ENCODE measurements around the gene ILF3.

Gene ILF3

GRCh38 chr19:10712754-10713153 lies 58.6 kb downstream of the ILF3 start:
- H3K27me3 ChIP-seq (replicated peaks), result no peaks in the 10 kb centered on the region
- DNase-seq, result no peak
- no peak for TF ChIP-seq CTCF (IDR thresholded peaks at IDR 0.05; ENCODE audit: low read depth, low read length, missing control alignments)
- H3K27ac ChIP-seq, result no peak overlapping the region
- in situ Hi-C loops (cut with HindIII; ENCODE audit: low pct_ligation_motif_present, low sequenced_read_pairs), result no loop called here
- no peaks in the 10 kb centered on the region for H3K36me3 ChIP-seq (replicated peaks)
- H3K4me3 ChIP-seq (ENCODE audit: low read depth, low read length), result no peak overlapping the region

GRCh38 chr19:10713317-10713716 lies 59.2 kb downstream of the ILF3 start:
- H3K4me3 ChIP-seq (ENCODE audit: low read depth, low read length), result no peak overlapping the region
- in situ Hi-C loops (cut with HindIII; ENCODE audit: low pct_ligation_motif_present, low sequenced_read_pairs), result no loop called here
- H3K36me3 ChIP-seq (replicated peaks), result no peaks in the 10 kb centered on the region
- no peaks in the 10 kb centered on the region for H3K27me3 ChIP-seq (replicated peaks)
- no peak for DNase-seq
- no peak for TF ChIP-seq CTCF (IDR thresholded peaks at IDR 0.05; ENCODE audit: low read depth, low read length, missing control alignments)
- no peak overlapping the region for H3K27ac ChIP-seq

- DNase-seq, result no peak
- no peaks in the 10 kb centered on the region for H3K27me3 ChIP-seq (replicated peaks)
- TF ChIP-seq CTCF (IDR thresholded peaks at IDR 0.05; ENCODE audit: low read depth, low read length, missing control alignments), result no peak
- no peak overlapping the region for H3K27ac ChIP-seq
- peak overlapping the region; percentile 39 for H3K4me3 ChIP-seq (ENCODE audit: low read depth, low read length)
- in situ Hi-C loops (cut with HindIII; ENCODE audit: low pct_ligation_motif_present, low sequenced_read_pairs), result no loop called here
- no peaks in the 10 kb centered on the region for H3K36me3 ChIP-seq (replicated peaks)
These were observed 62.9 kb downstream of the ILF3 start for GRCh38 chr19:10717054-10717355.

- DNase-seq, result peak; percentile 100
- no peaks in the 10 kb centered on the region for H3K36me3 ChIP-seq (replicated peaks)
- peak within 1 kb of the TSS; percentile 76 for H3K27ac ChIP-seq
- in situ Hi-C loops (cut with HindIII; ENCODE audit: low pct_ligation_motif_present, low sequenced_read_pairs), result no loop called here
- H3K4me3 ChIP-seq (ENCODE audit: low read depth, low read length), result peak within 1 kb of the TSS; percentile 93
- TF ChIP-seq CTCF (IDR thresholded peaks at IDR 0.05; ENCODE audit: low read depth, low read length, missing control alignments), result peak; percentile 87
- no peaks in the 10 kb centered on the region for H3K27me3 ChIP-seq (replicated peaks)
These were observed 63.4 kb downstream of the ILF3 start, which contains the start of gene DNM2 for GRCh38 chr19:10717356-10718204. DNM2 (plus strand) TSS chr19:10718079; CDS start chr19:10718243, 164 bp downstream.

- Histone ChIP-seq H3K27me3 (replicated peaks) (no peaks in the 10 kb centered on the region), H3K36me3 (replicated peaks) (no peaks in the 10 kb centered on the region), H3K27ac (peak overlapping the region; percentile 76), H3K4me3 (ENCODE audit: low read depth, low read length) (peak overlapping the region; percentile 93)
- TF ChIP-seq CTCF (IDR thresholded peaks at IDR 0.05; ENCODE audit: low read depth, low read length, missing control alignments), result no peak
- in situ Hi-C loops (cut with HindIII; ENCODE audit: low pct_ligation_motif_present, low sequenced_read_pairs), result no loop called here
- no peak for DNase-seq
These were observed 64.4 kb downstream of the ILF3 start for GRCh38 chr19:10718205-10719196.
